ENCODE results near the gene FMNL3.
A peak's percentile ranks its signal among the peaks of the same experiment; 100 is the strongest.
"Not testable (repeated sequence)": the region's sequence is repeated elsewhere in the genome, so short reads cannot be mapped to it uniquely, and the experiment has no call there.

FMNL3 gene

GRCh38 chr12:49741882-49742620, 34.8 kb upstream of the FMNL3 start:
- Histone ChIP-seq H3K36me3 (ENCODE audit: insufficient read depth, insufficient read length, low read length) (peaks cover 29% of the 10 kb centered on the region), H3K9me3 (ENCODE audit: insufficient read depth, low read length) (no peaks in the 10 kb centered on the region), H3K4me3 (ENCODE audit: insufficient read length, low read depth) (peak overlapping the region; percentile 99), H3K9ac (ENCODE audit: insufficient read length, low read depth) (peak overlapping the region; percentile 99), H3K4me1 (ENCODE audit: insufficient read depth, insufficient read length) (no peaks in the 10 kb centered on the region), H3K27me3 (ENCODE audit: insufficient read depth, insufficient read length) (no peaks in the 10 kb centered on the region)
- peak; percentile 33 for DNase-seq (ENCODE audit: low read depth, low spot score)
- TF ChIP-seq YY1 (IDR thresholded peaks at IDR 0.05; ENCODE audit: insufficient read depth, insufficient read length) (no peak), ZNF274 (IDR thresholded peaks at IDR 0.05; ENCODE audit: low read depth, low read length) (no peak), SUZ12 (IDR thresholded peaks at IDR 0.05; ENCODE audit: extremely low read depth, insufficient read depth, insufficient read length) (no peak)

GRCh38 chr12:49740930-49741881, 34.0 kb upstream of the FMNL3 start, which contains the start of gene TMBIM6:
Gene TMBIM6 (plus strand): TSS chr12:49741557. CDS start chr12:49752494, 10,937 bp downstream.
- Histone ChIP-seq H3K27me3 (ENCODE audit: insufficient read depth, insufficient read length) (no peaks in the 10 kb centered on the region), H3K9me3 (ENCODE audit: insufficient read depth, low read length) (no peaks in the 10 kb centered on the region), H3K4me1 (ENCODE audit: insufficient read depth, insufficient read length) (no peaks in the 10 kb centered on the region), H3K9ac (ENCODE audit: insufficient read length, low read depth) (peak within 1 kb of the TSS; percentile 99), H3K4me3 (ENCODE audit: insufficient read length, low read depth) (peak within 1 kb of the TSS; percentile 99), H3K36me3 (ENCODE audit: insufficient read depth, insufficient read length, low read length) (peaks cover 29% of the 10 kb centered on the region)
- TF ChIP-seq SUZ12 (IDR thresholded peaks at IDR 0.05; ENCODE audit: extremely low read depth, insufficient read depth, insufficient read length) = no peak
- no peak for TF ChIP-seq YY1 (IDR thresholded peaks at IDR 0.05; ENCODE audit: insufficient read depth, insufficient read length)
- no peak for TF ChIP-seq ZNF274 (IDR thresholded peaks at IDR 0.05; ENCODE audit: low read depth, low read length)
- peak; percentile 100 for DNase-seq (ENCODE audit: low read depth, low spot score)

- not testable (repeated sequence) for H3K4me3 ChIP-seq (ENCODE audit: insufficient read length, low read depth); H3K9me3 ChIP-seq (ENCODE audit: insufficient read depth, low read length); H3K9ac ChIP-seq (ENCODE audit: insufficient read length, low read depth); H3K4me1 ChIP-seq (ENCODE audit: insufficient read depth, insufficient read length); H3K27me3 ChIP-seq (ENCODE audit: insufficient read depth, insufficient read length); DNase-seq (ENCODE audit: low read depth, low spot score)
- H3K36me3 ChIP-seq (ENCODE audit: insufficient read depth, insufficient read length, low read length) = peaks cover 29% of the 10 kb centered on the region
Observed at GRCh38 chr12:49740277-49740676, 33.1 kb upstream of the FMNL3 start.

- H3K27me3 ChIP-seq (ENCODE audit: insufficient read depth, insufficient read length); DNase-seq (ENCODE audit: low read depth, low spot score); H3K4me1 ChIP-seq (ENCODE audit: insufficient read depth, insufficient read length); H3K4me3 ChIP-seq (ENCODE audit: insufficient read length, low read depth); H3K9ac ChIP-seq (ENCODE audit: insufficient read length, low read depth); H3K9me3 ChIP-seq (ENCODE audit: insufficient read depth, low read length): not testable (repeated sequence)
- H3K36me3 ChIP-seq (ENCODE audit: insufficient read depth, insufficient read length, low read length) = peaks cover 16% of the 10 kb centered on the region
Observed at GRCh38 chr12:49738721-49739120, 31.5 kb upstream of the FMNL3 start.

- not testable (repeated sequence) for H3K36me3 ChIP-seq (ENCODE audit: insufficient read depth, insufficient read length, low read length); H3K27me3 ChIP-seq (ENCODE audit: insufficient read depth, insufficient read length); H3K4me3 ChIP-seq (ENCODE audit: insufficient read length, low read depth); DNase-seq (ENCODE audit: low read depth, low spot score); H3K9ac ChIP-seq (ENCODE audit: insufficient read length, low read depth); H3K4me1 ChIP-seq (ENCODE audit: insufficient read depth, insufficient read length); H3K9me3 ChIP-seq (ENCODE audit: insufficient read depth, low read length)
Observed at GRCh38 chr12:49734900-49735299, 27.7 kb upstream of the FMNL3 start.

GRCh38 chr12:49733219-49734017, 26.2 kb upstream of the FMNL3 start:
- no peak overlapping the region for H3K9ac ChIP-seq (ENCODE audit: insufficient read length, low read depth)
- peak; percentile 27 for DNase-seq (ENCODE audit: low read depth, low spot score)

GRCh38 chr12:49730568-49731101, 23.4 kb upstream of the FMNL3 start:
- DNase-seq (ENCODE audit: low read depth, low spot score) = no peak
- Histone ChIP-seq H3K36me3 (ENCODE audit: insufficient read depth, insufficient read length, low read length) (no peaks in the 10 kb centered on the region), H3K9me3 (ENCODE audit: insufficient read depth, low read length) (peaks cover 9% of the 10 kb centered on the region; the same call in 1 of the 2 replicates), H3K9ac (ENCODE audit: insufficient read length, low read depth) (no peak overlapping the region), H3K4me3 (ENCODE audit: insufficient read length, low read depth) (no peak overlapping the region), H3K4me1 (ENCODE audit: insufficient read depth, insufficient read length) (no peaks in the 10 kb centered on the region), H3K27me3 (ENCODE audit: insufficient read depth, insufficient read length) (no peaks in the 10 kb centered on the region)
- no peak for TF ChIP-seq SUZ12 (IDR thresholded peaks at IDR 0.05; ENCODE audit: extremely low read depth, insufficient read depth, insufficient read length)
- no peak for TF ChIP-seq ZNF274 (IDR thresholded peaks at IDR 0.05; ENCODE audit: low read depth, low read length)
- TF ChIP-seq YY1 (IDR thresholded peaks at IDR 0.05; ENCODE audit: insufficient read depth, insufficient read length) = no peak

More at GRCh38 chr12:49733219-49734017, 26.2 kb upstream of the FMNL3 start:
- Histone ChIP-seq H3K27me3 (ENCODE audit: insufficient read depth, insufficient read length) (no peaks in the 10 kb centered on the region), H3K9me3 (ENCODE audit: insufficient read depth, low read length) (peaks cover 9% of the 10 kb centered on the region; the same call in 1 of the 2 replicates), H3K36me3 (ENCODE audit: insufficient read depth, insufficient read length, low read length) (no peaks in the 10 kb centered on the region), H3K4me1 (ENCODE audit: insufficient read depth, insufficient read length) (no peaks in the 10 kb centered on the region), H3K4me3 (ENCODE audit: insufficient read length, low read depth) (no peak overlapping the region)
- TF ChIP-seq ZNF274 (IDR thresholded peaks at IDR 0.05; ENCODE audit: low read depth, low read length) (no peak), YY1 (IDR thresholded peaks at IDR 0.05; ENCODE audit: insufficient read depth, insufficient read length) (no peak), SUZ12 (IDR thresholded peaks at IDR 0.05; ENCODE audit: extremely low read depth, insufficient read depth, insufficient read length) (no peak)

Measured in NT2/D1 (cell line).